ENCODE measurements around the gene EPB41L4B.

Gene EPB41L4B

DNA sequence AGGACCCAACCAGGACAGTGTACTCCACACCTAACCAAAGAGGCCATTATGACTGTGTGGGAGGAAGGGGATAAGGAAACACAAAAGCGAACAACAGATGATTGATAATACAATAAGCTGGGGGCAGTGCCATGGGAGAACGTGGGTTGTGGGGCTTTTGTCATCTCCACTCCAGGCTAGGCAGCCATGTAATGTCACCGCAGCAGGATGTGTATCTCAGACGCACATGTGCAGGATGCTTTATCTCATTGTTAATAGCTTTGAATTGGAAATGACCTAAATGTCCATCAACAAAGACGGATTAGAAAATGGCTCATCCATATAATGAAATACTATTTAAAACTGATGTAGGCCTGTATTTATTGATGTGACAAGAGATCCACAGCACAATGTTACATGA, 51.0 kb downstream of the EPB41L4B start:
- no peak for DNase-seq

DNA sequence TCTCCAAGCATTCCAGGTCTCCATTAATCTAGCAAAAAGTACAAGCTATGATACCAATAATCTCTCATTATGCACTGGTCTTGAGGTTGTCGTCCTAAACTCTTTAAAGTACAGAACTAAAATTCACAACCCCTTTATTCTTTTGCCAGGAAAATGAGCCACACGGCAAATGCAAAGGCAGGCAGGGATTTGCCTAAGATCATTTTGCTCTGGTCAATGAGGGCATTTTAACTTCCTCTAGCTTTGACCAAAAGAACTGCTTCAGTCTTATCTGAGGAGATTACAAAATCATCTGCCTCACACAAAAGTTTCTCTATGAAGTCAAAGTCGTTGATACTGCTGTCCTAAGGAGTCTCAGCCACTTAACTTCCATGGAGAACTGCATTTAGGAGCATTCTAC, 51.8 kb downstream of the EPB41L4B start:
- DNase-seq, result no peak

DNA sequence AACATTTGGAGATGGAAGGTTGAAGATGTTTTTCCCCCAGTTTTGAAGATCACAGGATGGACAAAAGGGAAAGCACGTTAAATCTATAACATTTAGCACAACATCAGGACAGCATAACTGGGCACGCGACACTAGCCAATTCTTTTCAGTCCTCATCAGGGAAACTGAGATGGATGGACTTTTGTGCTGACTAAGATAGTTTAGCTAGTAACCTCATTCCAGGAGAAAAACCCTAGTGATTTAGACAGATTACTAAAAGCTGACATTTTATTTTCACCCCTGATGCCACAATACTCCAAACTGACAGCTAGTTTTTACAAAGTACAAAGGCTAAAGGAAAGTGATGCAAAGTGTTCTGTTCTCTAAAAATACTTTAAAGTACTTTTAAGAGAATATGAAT, 53.3 kb downstream of the EPB41L4B start:
- DNase-seq, result no peak

DNA sequence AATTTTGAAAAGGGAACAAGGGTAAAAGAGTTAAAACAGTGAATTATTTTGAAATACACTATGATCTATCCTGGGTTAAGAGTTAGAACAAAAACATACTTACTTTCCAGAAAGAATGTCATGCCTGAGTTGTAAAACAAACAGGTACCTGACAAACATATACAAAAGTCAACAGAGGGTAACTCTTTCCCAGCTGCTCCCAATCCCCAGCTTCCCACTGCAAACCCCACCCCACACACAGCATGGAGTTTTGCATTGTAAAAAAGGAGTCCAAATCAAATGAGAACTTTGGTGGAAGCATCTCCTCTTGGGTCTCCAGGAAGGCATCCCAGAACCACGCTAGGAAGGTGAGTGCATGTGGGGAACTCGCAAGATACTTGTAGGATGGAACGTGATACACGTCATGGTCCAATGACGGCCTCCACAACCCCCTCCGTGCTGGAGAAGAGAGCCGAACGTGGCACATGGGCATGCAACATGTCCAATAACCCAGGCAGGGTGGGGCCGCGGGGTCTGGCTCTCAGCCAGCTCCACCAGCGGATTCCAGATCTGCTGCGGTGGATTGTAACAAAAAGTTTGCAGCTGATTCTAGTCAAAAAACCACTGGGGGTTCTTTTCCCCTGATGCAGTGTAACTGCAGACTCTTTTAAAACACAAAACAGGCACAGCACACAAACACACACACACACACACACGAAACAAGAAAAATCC, 55.8 kb downstream of the EPB41L4B start:
- DNase-seq, result no peak

DNA sequence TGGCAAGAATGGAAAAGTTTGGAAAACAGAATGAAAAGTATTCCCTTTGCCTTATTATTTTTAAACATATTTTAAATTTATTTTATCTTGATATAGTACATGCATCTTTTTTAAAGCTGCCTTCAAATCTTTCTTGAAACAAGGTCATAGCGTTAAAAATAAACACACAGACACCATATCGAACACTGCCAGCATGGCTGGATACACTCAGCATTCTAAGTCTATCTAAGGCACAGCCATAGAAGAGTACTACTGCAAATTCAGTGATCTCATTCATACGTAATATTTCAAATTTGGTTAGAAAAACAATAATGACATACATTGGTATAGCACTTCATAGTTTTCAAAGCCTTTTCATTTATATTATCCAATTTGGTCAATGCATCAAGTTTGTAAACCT, 57.5 kb downstream of the EPB41L4B start:
- no peak for DNase-seq

DNA sequence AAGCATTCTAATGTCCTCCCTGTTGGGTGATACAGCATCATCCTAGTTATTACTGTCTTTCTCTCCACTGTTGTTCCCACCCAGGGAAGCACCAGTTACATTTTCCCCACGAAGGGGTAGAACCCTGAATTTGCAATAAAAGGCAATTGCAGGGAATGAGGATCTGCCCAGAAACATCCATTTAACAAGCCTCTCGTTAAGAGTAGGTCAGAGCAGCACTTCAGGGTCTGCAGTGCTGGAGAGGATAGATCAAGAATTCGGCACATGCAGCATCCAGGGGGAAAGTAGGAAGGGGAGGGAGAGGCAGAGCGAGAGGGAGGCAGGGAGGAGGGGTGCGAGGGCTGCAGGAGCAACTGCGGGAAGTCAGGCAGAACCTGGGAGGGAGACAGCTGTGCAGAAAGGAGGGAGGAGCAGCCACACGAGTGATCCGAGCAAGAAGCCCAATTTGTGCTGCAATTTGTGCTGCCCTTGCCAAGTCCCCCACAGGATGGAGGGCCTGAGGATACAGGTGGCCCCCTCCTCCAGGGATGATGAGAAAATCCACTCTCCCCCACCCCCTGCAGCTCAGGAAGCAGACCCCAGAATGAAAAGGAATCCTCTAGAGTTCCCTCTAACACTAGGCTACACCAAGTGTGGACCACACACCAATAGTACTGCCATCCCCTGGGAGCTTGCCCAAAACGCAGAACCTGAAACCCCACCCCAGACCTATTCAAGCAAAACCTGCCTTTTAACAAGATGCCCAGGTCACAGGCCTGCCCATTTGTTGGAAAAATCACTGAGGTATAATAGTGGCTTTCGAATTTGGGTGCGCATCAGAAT, 62.2 kb downstream of the EPB41L4B start:
- no peak for DNase-seq

DNA sequence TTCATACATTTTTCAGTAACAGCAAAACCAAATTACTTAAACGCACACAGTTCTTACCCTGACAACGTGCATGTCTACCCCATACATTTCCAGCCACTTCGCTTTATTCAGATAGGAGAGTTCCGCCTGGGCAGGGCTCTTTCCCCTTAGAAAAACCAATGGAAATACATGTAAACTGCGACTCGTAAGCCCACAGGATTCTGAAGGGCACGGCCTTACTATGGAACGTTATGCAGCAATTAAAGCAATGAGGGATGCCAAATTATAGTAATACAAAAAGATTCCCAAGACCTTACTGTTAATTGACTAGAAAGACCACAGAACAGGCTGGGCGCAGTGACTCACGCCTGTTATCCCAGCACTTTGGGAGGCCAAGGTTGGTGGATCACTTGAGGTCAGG, 64.5 kb downstream of the EPB41L4B start:
- DNase-seq, result peak; percentile 41

DNA sequence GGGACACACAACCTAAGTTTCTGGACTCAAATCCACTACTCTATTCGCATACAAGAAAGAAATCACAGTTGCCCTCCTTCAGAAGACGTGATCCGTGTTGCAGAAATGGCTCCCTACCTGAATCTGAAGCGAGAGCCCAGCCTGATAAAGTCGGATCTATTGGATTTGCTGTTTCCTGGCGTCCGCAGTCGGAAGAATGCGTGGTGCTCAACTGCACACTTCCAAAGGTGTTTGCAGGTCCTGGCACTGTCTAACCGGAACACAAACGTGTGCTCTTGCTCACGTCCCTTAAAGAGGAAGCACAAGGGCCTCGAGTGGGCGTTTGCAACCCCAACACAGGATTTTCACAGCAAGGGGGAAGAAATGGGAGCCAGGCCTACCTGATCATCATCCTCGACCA, 65.5 kb downstream of the EPB41L4B start:
- no peak for DNase-seq

DNA sequence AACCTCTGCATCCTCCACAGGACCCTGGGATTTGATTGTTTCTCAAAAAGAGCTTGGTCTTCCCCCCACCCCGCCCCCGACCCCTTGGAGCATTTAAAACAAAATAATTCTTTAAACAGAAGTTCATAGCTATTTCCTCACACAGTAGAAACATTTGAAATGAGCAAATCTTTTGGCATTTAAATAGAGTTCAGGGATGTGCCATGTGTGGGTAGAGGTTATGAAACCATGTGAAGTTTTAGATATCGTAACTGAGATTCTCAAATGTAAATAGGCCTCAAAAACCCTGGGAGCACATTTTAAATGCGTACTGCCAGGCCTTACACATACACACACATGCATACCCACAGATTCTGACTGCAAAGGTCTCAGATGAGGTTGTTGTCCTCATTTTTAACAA, 66.5 kb downstream of the EPB41L4B start:
- DNase-seq, result peak; percentile 61

DNA sequence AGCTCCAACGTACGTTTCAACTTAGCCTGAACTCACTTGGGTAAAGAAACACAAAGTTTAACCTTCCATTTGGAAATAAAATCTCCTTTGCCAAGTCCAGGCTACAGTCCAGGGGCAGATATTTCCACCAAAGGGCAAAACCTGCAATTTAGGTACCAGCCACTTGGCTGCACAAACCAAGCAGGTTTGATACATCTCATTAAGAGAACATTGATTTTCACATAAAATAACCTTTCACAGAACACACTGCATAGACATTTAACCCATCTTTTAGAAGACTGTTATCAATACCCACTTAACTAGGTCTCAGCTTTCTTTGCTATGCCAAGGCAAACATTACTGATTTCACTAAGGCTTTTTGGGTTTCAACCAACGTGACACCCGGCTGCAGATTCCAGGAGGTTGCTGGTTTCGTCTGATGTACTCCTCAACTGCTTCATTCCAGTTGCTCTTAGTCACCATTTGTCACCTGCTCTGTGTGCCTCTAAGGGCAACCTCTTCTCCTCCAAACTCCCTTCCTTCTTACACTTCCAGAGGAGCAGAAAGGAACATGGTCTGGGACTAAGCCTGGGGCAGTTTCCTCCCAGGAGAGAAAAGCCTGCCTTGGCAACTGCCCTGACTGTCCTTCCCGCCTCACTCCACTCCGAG, 67.1 kb downstream of the EPB41L4B start:
- peak; percentile 50 for DNase-seq

DNA sequence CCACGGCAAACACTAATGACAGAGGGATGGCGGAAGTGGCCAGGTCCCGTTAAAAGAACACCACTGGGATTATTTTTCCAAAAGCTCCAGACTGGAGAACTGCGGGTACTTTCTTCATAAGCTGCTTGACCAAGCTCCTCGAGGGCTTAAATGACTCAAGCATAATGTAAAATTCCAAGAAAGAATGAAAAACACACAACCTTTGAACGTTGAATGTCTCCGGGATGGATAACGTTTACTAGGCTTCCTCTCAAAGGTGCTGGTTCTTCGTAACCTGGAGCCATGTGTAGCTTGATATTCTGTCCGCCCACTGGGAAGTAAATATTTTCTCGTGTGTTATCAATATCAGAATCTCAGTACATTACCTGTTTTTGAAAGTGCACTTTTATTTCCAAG, 67.6 kb downstream of the EPB41L4B start:
- no peak for DNase-seq

DNA sequence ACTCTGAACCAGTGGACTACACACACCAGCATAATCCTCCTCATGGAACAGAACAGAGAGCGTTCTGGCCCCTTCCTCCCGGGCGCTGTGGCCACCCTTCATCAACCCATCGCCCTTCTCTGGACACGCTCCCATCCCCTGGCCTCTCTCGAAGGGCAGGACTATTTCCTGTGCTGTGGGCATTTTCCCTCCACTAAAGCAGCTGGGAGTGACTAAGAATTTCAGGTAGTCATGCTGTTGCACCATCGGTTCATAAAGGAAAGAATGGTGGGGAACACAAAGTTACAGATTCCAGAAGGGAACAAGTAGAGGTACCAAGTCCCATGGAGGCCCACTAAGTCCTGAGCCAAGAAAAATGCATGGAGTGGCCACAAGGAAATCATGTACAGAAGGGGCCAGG, 68.6 kb downstream of the EPB41L4B start:
- DNase-seq, result no peak

DNA sequence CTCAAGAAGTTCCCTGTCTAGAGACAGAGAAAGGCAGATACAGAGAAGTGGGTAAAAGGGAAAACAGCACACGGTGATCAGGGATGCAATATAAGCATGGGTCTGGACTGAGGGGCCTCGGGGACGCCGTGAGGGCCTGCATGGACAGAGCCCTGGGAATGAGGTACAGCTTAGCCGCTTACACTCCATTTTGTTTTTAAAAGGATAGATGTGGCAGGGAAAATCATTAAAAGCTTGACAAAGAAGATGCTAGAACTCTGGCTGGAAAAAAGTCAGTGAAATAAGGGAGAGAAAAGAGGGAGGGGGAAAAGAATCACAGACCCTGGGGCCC, 69.1 kb downstream of the EPB41L4B start:
- DNase-seq, result no peak

DNA sequence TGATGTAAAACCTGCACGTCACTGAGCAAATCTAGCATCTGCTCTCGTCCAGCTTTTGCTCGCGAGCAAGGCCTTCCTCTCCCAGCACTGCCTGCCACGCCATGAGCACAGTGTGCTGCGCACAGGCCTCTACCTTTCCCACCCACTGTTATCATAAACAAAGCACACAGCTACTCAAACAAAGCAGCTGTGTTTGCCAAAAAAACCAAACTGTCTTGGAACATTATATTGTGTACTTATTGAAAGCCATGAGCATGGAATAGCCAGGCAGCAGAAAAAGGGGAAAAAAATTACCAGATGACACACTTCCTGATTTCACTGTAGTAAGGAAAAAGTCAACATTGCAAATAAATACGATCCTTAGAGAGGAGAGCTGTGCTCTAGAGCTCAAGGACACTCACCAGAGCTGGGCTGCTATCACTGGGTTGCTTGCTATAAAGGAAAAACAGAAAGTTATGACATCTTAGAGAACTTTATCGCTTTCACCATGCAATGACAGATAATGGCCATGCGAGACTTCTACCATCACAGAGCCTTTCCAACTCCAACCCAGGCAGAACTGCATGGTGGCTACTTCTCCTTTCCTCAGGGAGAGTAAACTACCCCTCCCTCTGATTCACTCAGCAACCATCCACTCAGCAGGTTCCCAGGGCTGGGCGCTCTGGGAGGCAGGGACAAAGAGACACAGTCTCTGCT, 69.6 kb downstream of the EPB41L4B start:
- peak; percentile 72 for DNase-seq

DNA sequence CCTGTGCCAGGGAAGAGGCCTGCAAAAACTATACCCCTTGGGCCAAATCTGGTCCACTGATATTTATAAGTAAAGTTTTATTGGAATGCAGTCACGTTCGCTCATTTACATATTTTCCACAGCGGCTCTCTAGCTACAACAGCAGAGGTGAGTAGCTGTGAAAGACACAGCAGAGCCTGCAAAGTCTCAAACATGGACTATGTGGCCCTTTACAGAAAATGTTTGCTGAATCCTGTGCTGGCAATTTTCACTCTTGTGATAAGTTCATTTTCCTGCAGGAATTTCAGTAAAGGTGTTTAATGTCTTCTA, 70.1 kb downstream of the EPB41L4B start:
- no peak for DNase-seq

DNA sequence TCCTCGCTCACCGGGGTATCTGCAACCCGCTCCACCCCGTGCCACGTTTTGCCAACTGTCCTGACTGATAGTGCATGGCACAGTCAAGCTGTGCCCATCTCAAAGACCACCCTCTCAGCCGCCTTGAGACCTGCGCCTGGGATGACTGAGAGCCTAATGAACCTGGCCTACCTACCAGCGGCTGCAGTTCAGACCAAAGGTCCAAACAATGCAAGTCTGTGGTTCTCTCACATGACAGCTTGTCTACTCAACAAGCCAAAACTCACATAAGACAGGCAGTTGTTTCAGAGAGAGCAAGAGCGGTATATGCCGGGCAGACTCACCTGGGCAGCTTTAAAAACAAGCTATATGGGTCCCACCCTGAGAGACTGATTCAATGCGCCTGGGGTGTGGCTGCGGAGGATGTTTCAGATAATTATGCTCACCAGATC, 70.5 kb downstream of the EPB41L4B start:
- DNase-seq, result no peak

DNA sequence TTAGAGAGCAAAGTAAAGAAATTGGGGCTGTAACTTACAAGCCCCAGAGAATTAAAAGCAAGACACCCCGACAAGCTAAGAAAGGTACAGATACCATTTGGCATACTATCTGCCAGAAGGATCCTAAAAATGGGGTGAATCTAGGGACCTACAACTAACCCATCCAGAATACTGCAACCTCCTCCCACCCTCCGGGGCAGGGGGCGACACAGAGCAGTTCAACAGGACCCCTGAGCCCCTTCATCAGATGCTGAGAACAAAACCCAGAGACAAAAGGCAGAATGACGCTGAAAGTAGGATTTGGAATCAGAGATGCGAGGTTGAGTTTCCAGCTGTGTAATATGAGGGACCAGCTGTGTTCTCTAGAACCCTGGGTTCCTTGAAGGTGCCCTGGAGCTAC, 71.2 kb downstream of the EPB41L4B start:
- no peak for DNase-seq

DNA sequence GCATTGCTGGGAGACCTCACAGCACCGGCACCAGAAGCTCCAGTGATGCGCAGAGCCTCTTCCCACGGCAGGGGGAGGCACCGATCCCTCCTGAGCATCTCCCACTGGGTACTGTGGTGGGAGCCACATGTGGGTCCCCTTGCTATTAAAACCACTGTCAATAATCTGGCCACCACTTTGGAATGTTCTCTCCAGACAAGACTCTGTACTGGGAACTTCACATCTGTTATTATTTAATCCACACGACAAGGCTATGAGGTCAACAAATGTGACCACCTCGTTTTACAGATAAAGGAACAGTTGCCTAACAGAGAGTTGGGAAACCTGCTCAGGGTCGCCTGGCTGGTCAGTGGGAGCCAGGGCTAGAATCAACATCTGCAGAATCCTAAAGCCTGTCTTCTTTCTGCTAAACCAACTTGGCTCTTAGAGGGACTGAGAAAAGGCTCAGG, 72.7 kb downstream of the EPB41L4B start:
- DNase-seq, result peak; percentile 74

DNA sequence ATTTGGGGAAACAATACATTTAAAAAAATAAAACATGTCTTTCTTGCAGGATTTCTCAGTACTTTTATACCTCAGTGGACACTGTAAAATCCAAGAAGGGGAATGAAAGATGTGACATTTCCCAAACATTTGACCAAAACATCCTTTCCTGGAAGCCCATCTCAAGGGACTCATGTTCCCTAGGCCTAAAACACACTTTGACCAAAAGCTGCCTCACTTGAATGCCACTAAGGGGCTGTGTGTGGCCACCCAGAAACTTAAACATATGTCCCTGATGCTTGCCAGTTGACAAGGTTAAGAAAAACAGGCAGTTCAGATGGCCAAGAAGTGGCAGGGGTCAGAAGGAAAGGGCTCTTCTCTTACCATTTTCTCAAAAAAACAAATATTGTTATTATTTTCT, 73.6 kb downstream of the EPB41L4B start:
- DNase-seq, result no peak

DNA sequence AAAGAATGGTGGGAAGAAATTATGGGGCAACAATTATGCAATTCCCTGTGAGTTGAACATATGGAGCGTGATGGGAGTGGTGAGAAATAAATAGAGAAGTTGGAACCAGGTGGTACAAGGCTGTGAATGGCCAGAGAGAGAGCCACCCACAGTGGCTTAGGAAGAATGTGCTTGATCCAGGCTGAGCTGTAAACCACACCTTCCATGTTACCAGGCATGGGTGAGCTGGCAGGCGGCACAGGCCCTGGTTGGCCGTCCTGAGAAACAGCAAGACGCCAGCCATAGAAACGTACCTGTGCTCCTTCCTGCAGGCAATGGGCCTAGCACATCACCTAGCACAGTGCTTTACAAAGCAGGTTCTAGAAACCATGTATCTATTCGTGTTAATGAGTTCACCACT, 74.3 kb downstream of the EPB41L4B start:
- no peak for DNase-seq

DNA sequence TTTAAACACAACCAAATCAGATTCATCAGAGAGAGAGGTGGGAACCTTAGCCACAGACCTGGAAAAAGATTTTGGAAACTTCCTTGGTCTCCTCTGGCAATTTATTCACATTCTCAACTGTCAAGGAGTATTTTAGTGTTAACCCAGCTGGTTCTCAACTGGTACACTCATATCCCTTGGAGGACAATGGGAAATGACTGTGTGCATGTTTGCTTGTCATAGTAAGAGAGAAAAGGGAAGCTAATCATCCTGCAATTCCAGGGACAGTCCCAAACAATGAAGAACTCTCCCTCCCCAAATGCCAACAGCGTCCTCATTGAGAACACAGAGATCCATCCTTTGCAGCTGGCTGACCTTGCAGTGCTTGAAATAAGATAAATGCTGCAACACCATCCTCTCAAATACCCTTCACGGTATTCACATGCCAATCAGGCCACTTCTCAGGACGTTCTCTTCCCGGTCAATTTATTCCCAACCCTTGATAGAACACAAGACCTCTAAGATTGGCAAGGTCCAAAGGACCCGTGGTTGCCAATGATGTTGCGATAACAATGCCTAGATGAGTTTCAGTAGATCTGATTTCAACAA, 75.5 kb downstream of the EPB41L4B start:
- DNase-seq, result no peak

DNA sequence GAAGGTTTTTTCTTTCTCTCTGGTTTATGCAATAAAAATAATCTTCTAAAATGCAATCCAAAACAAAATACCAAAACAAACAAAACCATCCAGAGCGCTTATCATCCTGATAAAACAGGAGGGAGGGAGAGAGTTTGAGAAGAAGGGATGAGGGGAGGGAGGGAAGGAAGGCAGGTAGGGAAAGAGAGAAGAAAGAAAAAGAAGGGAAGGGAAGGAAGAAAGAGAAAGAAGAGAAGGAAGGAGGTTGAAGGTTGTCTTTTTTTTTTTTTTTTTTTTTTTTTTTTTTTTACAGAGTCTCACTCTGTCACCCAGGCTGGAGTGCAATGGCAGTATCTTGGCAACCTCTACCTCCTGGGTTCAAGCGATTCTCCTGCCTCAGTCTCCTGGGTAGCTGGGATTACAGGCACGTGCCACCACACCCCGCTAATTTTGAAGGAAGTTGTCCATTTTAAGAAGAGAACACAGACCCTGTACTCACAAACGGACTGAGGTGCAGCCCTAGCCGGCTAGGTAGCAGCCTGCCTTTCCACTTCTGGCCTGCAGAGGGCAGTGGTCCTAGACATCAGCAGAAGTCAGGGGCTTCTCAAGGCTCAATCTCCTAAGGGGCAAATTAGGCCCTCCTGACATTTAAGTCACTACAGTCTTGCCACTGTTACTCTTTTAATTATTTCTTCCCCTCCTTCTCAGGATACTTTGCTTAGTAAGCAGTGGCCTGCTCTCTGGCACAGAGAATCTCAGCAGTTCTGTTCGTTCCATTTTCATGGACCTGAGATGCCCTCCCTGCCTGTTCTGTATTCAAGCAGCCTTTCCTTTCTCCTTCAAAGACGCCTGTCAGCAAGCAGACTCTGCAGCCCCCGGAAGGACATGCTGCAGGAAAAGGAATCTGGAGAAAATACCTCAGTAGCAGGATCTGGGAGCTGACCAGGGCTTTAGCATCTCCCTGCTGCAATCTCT, 76.4 kb downstream of the EPB41L4B start:
- peak; percentile 66 for DNase-seq

Measured in fibroblast of skin of scalp (primary cell).